ENCODE measurements around the gene SYNE1. TPM values are rescaled to one million over a fixed set of nuclear protein-coding genes. Genes with fewer than 3 reads are reported as not detected.
A peak's percentile ranks its signal among the peaks of the same experiment; 100 is the strongest.

SYNE1 gene
- total RNA-seq, 1 donor from 2014 or later = 6.0 TPM

GRCh38 chr6:152474354-152474753, 162.8 kb downstream of the SYNE1 start:
- Mint-ChIP-seq H3K36me3 (no peaks in the 10 kb centered on the region), H3K4me1 (no peaks in the 10 kb centered on the region), H3K9me3 (no peaks in the 10 kb centered on the region), H3K27ac (no peak overlapping the region), H3K27me3 (ENCODE audit: insufficient read depth, low read depth) (no peaks in the 10 kb centered on the region), H3K4me3 (no peak overlapping the region)
- H3K4me3 ChIP-seq = no peak overlapping the region
- H3K36me3 ChIP-seq = no peaks in the 10 kb centered on the region
- no peaks in the 10 kb centered on the region for H4K20me1 ChIP-seq (ENCODE audit: low read depth)
- no peaks in the 10 kb centered on the region for H3K27me3 ChIP-seq
- no peak overlapping the region for H3K27ac ChIP-seq
- no peaks in the 10 kb centered on the region for H3K9me3 ChIP-seq (ENCODE audit: low read depth)
- no peak overlapping the region for H3K4me2 ChIP-seq
- H2AFZ ChIP-seq (replicated peaks) = no peak overlapping the region
- no peaks in the 10 kb centered on the region for H3K79me2 ChIP-seq (ENCODE audit: low read depth)
- H3K9ac ChIP-seq = no peak overlapping the region
- H3F3A ChIP-seq (ENCODE audit: low read depth) = no peaks in the 10 kb centered on the region
- H3K4me1 ChIP-seq = no peaks in the 10 kb centered on the region
- TF ChIP-seq EZH2phosphoT487 (IDR thresholded peaks at IDR 0.05) = no peak
- no peak for DNase-seq (ENCODE audit: low spot score)

DNA sequence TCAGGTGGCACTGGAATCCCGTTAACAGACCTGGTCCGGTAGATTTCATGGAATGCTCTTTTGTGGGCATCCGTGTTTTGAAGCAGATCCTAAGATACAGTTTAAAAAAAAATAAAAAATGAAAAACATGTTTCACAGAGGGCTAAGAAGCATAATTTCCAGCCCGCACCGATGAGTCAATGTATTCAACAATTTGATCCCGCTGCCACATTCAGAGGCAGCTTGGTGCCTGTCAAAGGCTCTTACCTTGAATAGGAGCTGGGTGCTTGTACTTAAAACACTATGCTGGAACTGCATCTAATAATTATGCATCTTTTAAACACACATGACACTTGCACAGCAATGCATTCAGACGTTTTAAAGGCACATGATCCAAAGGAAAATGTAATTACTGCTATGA, 164.8 kb downstream of the SYNE1 start:
- Histone ChIP-seq H3K36me3 (no peaks in the 10 kb centered on the region), H3K27ac (no peak overlapping the region), H3K4me2 (no peak overlapping the region), H3K4me3 (no peak overlapping the region), H3K9me3 (ENCODE audit: low read depth) (no peaks in the 10 kb centered on the region), H2AFZ (replicated peaks) (no peak overlapping the region), H3K27me3 (no peaks in the 10 kb centered on the region), H3K79me2 (ENCODE audit: low read depth) (no peaks in the 10 kb centered on the region), H3K9ac (no peak overlapping the region), H4K20me1 (ENCODE audit: low read depth) (no peaks in the 10 kb centered on the region), H3K4me1 (no peaks in the 10 kb centered on the region), H3F3A (ENCODE audit: low read depth) (no peaks in the 10 kb centered on the region)
- H3K36me3 Mint-ChIP-seq = no peaks in the 10 kb centered on the region
- H3K4me1 Mint-ChIP-seq = no peaks in the 10 kb centered on the region
- TF ChIP-seq EZH2 (IDR thresholded peaks at IDR 0.05) (no peak), EZH2phosphoT487 (IDR thresholded peaks at IDR 0.05) (no peak)
- TF ChIP-seq, protein P1, sequence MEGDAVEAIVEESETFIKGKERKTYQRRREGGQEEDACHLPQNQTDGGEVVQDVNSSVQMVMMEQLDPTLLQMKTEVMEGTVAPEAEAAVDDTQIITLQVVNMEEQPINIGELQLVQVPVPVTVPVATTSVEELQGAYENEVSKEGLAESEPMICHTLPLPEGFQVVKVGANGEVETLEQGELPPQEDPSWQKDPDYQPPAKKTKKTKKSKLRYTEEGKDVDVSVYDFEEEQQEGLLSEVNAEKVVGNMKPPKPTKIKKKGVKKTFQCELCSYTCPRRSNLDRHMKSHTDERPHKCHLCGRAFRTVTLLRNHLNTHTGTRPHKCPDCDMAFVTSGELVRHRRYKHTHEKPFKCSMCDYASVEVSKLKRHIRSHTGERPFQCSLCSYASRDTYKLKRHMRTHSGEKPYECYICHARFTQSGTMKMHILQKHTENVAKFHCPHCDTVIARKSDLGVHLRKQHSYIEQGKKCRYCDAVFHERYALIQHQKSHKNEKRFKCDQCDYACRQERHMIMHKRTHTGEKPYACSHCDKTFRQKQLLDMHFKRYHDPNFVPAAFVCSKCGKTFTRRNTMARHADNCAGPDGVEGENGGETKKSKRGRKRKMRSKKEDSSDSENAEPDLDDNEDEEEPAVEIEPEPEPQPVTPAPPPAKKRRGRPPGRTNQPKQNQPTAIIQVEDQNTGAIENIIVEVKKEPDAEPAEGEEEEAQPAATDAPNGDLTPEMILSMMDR (IDR thresholded peaks at IDR 0.05) = no peak
- H3K27ac Mint-ChIP-seq = no peak overlapping the region
- no peak for DNase-seq (ENCODE audit: low spot score)
- no peaks in the 10 kb centered on the region for H3K27me3 Mint-ChIP-seq (ENCODE audit: insufficient read depth, low read depth)
- H3K9me3 Mint-ChIP-seq = no peaks in the 10 kb centered on the region
- no peak overlapping the region for H3K4me3 Mint-ChIP-seq

- Mint-ChIP-seq H3K4me1 (no peaks in the 10 kb centered on the region), H3K9me3 (no peaks in the 10 kb centered on the region), H3K27me3 (ENCODE audit: insufficient read depth, low read depth) (no peaks in the 10 kb centered on the region), H3K4me3 (no peak overlapping the region), H3K27ac (no peak overlapping the region), H3K36me3 (no peaks in the 10 kb centered on the region)
- Histone ChIP-seq H3K9ac (no peak overlapping the region), H3K79me2 (ENCODE audit: low read depth) (no peaks in the 10 kb centered on the region), H3K9me3 (ENCODE audit: low read depth) (no peaks in the 10 kb centered on the region), H3K27ac (no peak overlapping the region), H3K4me3 (no peak overlapping the region), H3K4me2 (no peak overlapping the region), H3K4me1 (no peaks in the 10 kb centered on the region), H3F3A (ENCODE audit: low read depth) (no peaks in the 10 kb centered on the region), H3K36me3 (no peaks in the 10 kb centered on the region), H3K27me3 (no peaks in the 10 kb centered on the region), H4K20me1 (ENCODE audit: low read depth) (no peaks in the 10 kb centered on the region), H2AFZ (replicated peaks) (peak overlapping the region; percentile 22)
- no peak for DNase-seq (ENCODE audit: low spot score)
- TF ChIP-seq EZH2phosphoT487 (IDR thresholded peaks at IDR 0.05) (no peak), EZH2 (IDR thresholded peaks at IDR 0.05) (no peak)
- TF ChIP-seq, protein P1 (IDR thresholded peaks at IDR 0.05) = no peak
These were observed 165.5 kb downstream of the SYNE1 start for GRCh38 chr6:152471456-152472265.

DNA sequence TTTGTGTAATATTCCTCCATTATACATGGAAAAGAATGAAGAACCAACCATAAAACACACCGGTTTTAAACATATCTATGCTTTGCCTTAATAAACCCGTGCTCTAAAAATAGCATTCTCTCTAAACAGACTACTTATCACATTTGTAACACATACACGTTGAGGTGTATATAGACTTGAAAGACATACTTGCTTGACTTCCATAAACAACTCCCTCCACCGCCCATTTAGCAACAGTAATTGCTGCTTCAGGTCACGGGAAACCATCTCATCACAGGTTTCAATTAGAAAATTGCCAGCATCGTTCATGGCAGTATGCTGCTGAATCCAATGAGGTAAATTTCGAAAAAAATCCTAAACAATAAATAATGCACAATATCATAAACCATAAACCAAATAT, 174.0 kb downstream of the SYNE1 start:
- Histone ChIP-seq H3K9ac (no peak overlapping the region), H3K36me3 (no peaks in the 10 kb centered on the region), H3K27ac (no peak overlapping the region), H2AFZ (replicated peaks) (no peak overlapping the region), H4K20me1 (ENCODE audit: low read depth) (no peaks in the 10 kb centered on the region), H3K4me1 (no peaks in the 10 kb centered on the region), H3K79me2 (ENCODE audit: low read depth) (no peaks in the 10 kb centered on the region), H3K4me2 (no peak overlapping the region), H3K9me3 (ENCODE audit: low read depth) (no peaks in the 10 kb centered on the region), H3K27me3 (no peaks in the 10 kb centered on the region), H3F3A (ENCODE audit: low read depth) (no peaks in the 10 kb centered on the region), H3K4me3 (no peak overlapping the region)
- no peak for DNase-seq (ENCODE audit: low spot score)
- Mint-ChIP-seq H3K27me3 (ENCODE audit: insufficient read depth, low read depth) (peaks cover 2% of the 10 kb centered on the region), H3K9me3 (no peaks in the 10 kb centered on the region), H3K4me3 (no peak overlapping the region), H3K27ac (no peak overlapping the region), H3K4me1 (peaks cover 11% of the 10 kb centered on the region), H3K36me3 (no peaks in the 10 kb centered on the region)
- TF ChIP-seq, protein P1 (IDR thresholded peaks at IDR 0.05) = no peak
- TF ChIP-seq EZH2phosphoT487 (IDR thresholded peaks at IDR 0.05) (no peak), EZH2 (IDR thresholded peaks at IDR 0.05) (no peak)

All from neural progenitor cell (in vitro differentiated cells).